Tibial artery (tissue), 4 donors: Measurements from ENCODE around the gene MAP7.
"Not testable (repeated sequence)": the region's sequence is repeated elsewhere in the genome, so short reads cannot be mapped to it uniquely, and the experiment has no call there.

Source experiments
- DNase-seq, 2 donors: peaks; one replicate each; pipeline ENCODE4 v3.0.0-alpha.2; 2019
- H3K27ac ChIP-seq, 2 donors: fragments of 200-600 bp; sonication (generic) in 1 of 2; 1 replicate in 1 of 2; 2 replicates in 1 of 2; pipeline ENCODE4 v1.5.1; 2018 to 2019; ENCODE audit warnings: mild to moderate bottlenecking in 1 of 2
- H3K27me3 ChIP-seq, 2 donors: fragments of 200-600 bp; sonication (generic) in 1 of 2; one replicate each; pipeline versions ENCODE4 v1.5.1 to v1.6.0; 2016 to 2019
- H3K36me3 ChIP-seq, 3 donors: fragments of 200-600 bp; sonication (generic) in 2 of 3; one replicate each; pipeline ENCODE4 v1.5.1; 2016 to 2019; ENCODE audit warnings: mild to moderate bottlenecking in 2 of 3
- H3K4me1 ChIP-seq, 4 donors: fragments of 200-600 bp; sonication (generic) in 2 of 4; 1 replicate in 3 of 4; 2 replicates in 1 of 4; pipeline ENCODE4 v1.5.1; 2016 to 2019
- H3K4me3 ChIP-seq, 2 donors: fragments of 200-600 bp; sonication (generic) in 1 of 2; 1 replicate in 1 of 2; 2 replicates in 1 of 2; pipeline ENCODE4 v1.5.1; 2018 to 2019; ENCODE audit warnings: mild to moderate bottlenecking in 2 of 2
- H3K9me3 ChIP-seq, 3 donors: fragments of 200-600 bp; sonication (generic) in 1 of 3; one replicate each; pipeline ENCODE4 v1.5.1; 2016 to 2019
- CTCF ChIP-seq, 2 experiments: fragments of 200-600 bp in 1 of 2; fragments of 450-650 bp in 1 of 2; IDR thresholded peaks; one replicate each; pipeline ENCODE4 v1.5.1; 2017 to 2019; ENCODE audit warnings: antibody characterized with exemption in 2 of 2, mild to moderate bottlenecking in 1 of 2, moderate library complexity in 1 of 2
- intact Hi-C: fragments of 100-400 bp; cut with DNase I; formaldehyde crosslinking; loops from one replicate; pipeline ENCODE4 v1.15.0; 2023; ENCODE audit warnings: low total_unique reads

The MAP7 gene

DNA sequence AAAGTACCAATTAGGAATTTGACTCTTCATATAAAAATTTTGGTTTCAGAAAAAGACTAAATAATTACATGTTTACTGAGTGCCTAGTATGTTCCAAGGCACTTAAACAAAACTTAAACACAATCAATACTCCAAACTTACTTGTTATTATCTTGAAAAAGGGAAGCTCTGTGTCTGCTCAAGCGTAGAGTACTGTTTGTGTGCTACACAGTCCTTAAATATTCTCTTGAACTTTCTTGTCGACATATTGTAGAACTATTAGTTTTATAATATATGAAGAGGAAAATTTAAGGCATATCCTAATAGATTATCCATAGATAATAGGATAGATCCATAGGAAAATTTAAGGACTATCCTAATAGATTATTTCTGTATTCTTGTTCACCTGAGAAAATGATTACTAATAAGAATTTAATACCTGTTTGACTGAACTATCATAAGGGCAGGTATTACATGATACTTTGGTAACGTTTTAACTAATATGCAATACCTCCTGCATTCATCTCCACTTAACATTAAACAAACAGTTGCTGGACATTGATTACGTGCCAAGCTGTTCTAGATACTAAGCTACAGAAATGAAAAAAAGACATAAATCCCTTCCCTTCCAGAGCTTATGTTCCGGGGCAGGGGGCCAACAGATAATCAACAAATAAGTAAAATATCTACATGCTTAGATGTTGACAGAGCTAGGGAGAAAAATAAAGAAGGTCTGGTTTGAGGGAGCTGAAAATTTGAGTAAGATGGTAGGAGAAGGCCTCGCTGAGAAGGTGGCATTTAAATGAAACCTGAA lies 145.4 kb downstream of the MAP7 start:
- no peak for DNase-seq
- intact Hi-C loops = no loop called here
- H3K27ac ChIP-seq = no peak overlapping the region

DNA sequence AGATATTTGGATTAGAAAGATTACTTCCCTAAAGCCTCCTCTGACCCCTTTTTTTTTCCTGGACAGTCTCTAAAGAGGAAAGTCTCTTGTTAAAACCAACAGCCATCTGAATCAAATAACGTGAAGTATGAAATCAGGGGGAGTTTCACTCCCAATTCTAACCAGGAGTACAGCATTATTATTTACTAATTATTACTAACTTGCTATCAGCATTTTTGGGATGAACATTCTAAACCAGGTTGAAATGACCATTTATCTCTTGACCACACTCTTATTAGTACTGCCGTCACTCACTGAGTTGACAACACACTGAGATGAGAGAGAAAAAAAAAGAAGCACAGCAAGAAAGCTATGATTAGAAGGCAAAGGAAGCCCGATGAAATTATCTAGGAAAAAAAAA lies 146.2 kb downstream of the MAP7 start:
- H3K4me3 ChIP-seq = no peak overlapping the region
- no peak overlapping the region for H3K27ac ChIP-seq
- peaks cover 0 to 10% (median 2%) of the 10 kb centered on the region in 4 donors for H3K4me1 ChIP-seq
- intact Hi-C loops = no loop called here
- no peaks in the 10 kb centered on the region for H3K9me3 ChIP-seq
- no peak for TF ChIP-seq CTCF (IDR thresholded peaks at IDR 0.05)
- no peaks in the 10 kb centered on the region for H3K27me3 ChIP-seq
- no peak for DNase-seq
- no peaks in the 10 kb centered on the region for H3K36me3 ChIP-seq

More for the DNA sequence above, 145.4 kb downstream of the MAP7 start:
- H3K27me3 ChIP-seq = no peaks in the 10 kb centered on the region
- peaks cover 0 to 10% (median 2%) of the 10 kb centered on the region in 4 donors for H3K4me1 ChIP-seq
- no peak overlapping the region for H3K4me3 ChIP-seq
- H3K36me3 ChIP-seq = no peaks in the 10 kb centered on the region
- no peaks in the 10 kb centered on the region for H3K9me3 ChIP-seq
- TF ChIP-seq CTCF (IDR thresholded peaks at IDR 0.05) = no peak

DNA sequence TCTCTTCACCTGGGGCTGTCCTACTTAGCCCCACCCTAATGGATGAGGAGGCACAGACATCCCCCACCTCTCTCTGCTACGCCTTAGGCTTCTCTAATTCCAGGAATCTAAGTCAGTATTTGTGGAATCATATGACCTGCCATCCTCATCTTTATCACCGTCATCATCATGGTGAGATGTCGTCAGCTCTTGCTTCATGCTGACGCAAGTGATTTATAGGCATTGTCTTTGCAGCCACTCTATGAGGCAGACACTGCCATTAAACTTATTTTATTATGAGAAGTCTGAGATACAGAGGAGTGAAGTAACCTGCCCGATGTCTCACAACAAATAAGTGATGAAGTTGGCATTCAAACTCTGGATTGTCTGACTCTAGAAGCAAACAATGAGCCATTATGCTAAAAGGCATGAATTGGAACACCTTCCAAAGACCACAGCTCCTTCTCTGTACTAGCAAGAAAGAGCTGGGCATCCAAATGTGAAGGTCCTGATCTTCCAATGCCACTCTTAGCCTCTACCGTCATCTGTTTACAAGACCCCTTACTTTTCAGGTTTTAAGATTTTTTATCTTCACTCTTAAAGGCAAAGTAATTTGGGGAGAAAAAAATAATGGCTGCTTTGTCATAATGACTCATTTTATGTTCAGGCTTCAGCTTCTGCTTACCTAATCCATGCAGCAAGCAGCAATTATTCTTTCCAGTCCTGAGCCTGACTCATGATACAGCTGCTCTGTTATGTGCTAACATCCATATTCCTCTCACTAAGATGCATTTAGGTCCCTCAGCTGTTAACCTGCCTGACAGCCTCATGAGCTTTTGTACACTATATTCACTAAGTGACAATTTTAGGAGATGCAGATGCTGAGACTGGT lies 146.9 kb downstream of the MAP7 start:
- TF ChIP-seq CTCF (IDR thresholded peaks at IDR 0.05) = no peak
- Histone ChIP-seq H3K27ac (no peak overlapping the region), H3K4me3 (no peak overlapping the region), H3K9me3 (no peaks in the 10 kb centered on the region), H3K4me1 (peaks cover 0 to 10% (median 2%) of the 10 kb centered on the region in 4 donors), H3K27me3 (no peaks in the 10 kb centered on the region), H3K36me3 (no peaks in the 10 kb centered on the region)
- intact Hi-C loops = no loop called here
- no peak for DNase-seq

DNA sequence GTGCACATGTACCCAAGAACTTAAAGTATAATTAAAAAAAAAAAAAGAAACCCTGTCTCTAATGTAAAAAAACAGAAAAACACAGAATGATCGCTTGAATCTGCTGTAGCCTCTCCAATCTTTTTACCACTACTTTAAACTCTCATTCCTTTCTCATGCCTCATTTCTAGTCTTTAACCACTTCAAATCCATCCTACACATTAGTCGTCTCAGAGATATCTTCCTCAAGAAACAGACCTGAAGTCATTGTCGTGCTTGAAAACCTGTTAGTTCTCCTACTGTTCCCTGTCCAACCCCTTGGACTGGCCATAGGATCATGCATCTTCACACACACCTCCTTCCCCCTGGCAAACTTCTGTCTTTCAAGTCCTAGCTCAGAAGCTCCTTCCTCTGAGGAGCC lies 148.5 kb downstream of the MAP7 start:
- no peak for DNase-seq
- H3K27me3 ChIP-seq = no peaks in the 10 kb centered on the region
- no peak for TF ChIP-seq CTCF (IDR thresholded peaks at IDR 0.05)
- no peaks in the 10 kb centered on the region for H3K9me3 ChIP-seq
- intact Hi-C loops = no loop called here
- no peaks in the 10 kb centered on the region for H3K4me1 ChIP-seq
- no peaks in the 10 kb centered on the region for H3K36me3 ChIP-seq
- no peak overlapping the region for H3K27ac ChIP-seq
- H3K4me3 ChIP-seq = no peak overlapping the region

GRCh38 chr6:136401236-136401635 lies 149.0 kb downstream of the MAP7 start:
- H3K27ac ChIP-seq, DNase-seq, H3K36me3 ChIP-seq, intact Hi-C loops, H3K4me3 ChIP-seq, H3K9me3 ChIP-seq, H3K4me1 ChIP-seq, H3K27me3 ChIP-seq: not testable (repeated sequence)

DNA sequence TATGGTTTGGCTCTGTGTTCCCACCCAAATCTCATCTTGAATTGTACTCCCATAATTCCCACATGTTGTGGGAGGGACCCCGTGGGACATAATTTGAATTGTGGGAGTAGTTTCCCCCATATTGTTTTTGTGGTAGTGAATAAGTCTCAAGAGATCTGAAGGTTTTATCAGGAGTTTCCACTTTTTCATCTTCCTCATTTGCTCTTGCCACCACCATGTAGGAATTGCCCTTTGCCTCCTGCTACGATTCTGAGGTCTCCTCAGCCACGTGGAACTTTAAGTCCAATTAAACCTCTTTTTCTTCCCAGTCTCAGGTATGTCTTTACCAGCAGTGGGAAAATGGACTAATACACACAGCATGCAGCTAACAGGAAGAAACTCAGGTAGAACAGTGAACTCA lies 151.8 kb downstream of the MAP7 start:
- H3K27me3 ChIP-seq = no peaks in the 10 kb centered on the region
- intact Hi-C loops = no loop called here
- no peak overlapping the region for H3K4me3 ChIP-seq
- H3K36me3 ChIP-seq = no peaks in the 10 kb centered on the region
- no peak overlapping the region for H3K27ac ChIP-seq
- H3K9me3 ChIP-seq = no peaks in the 10 kb centered on the region
- DNase-seq = no peak
- TF ChIP-seq CTCF (IDR thresholded peaks at IDR 0.05) = no peak
- no peaks in the 10 kb centered on the region for H3K4me1 ChIP-seq
